Measurements from ENCODE around the gene SHANK3.

GRCh38 chr22:50626314-50626849 is 46.2 kb upstream of the SHANK3 start:
- no peak for TF ChIP-seq MXI1 (IDR thresholded peaks at IDR 0.05; ENCODE audit: borderline replicate concordance, low read depth, low read length)
- TF ChIP-seq, protein P1, sequence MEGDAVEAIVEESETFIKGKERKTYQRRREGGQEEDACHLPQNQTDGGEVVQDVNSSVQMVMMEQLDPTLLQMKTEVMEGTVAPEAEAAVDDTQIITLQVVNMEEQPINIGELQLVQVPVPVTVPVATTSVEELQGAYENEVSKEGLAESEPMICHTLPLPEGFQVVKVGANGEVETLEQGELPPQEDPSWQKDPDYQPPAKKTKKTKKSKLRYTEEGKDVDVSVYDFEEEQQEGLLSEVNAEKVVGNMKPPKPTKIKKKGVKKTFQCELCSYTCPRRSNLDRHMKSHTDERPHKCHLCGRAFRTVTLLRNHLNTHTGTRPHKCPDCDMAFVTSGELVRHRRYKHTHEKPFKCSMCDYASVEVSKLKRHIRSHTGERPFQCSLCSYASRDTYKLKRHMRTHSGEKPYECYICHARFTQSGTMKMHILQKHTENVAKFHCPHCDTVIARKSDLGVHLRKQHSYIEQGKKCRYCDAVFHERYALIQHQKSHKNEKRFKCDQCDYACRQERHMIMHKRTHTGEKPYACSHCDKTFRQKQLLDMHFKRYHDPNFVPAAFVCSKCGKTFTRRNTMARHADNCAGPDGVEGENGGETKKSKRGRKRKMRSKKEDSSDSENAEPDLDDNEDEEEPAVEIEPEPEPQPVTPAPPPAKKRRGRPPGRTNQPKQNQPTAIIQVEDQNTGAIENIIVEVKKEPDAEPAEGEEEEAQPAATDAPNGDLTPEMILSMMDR (conservative IDR thresholded peaks at IDR 0.05; ENCODE audit: low read depth, low read length), result no peak
- TF ChIP-seq RFX5 (IDR thresholded peaks at IDR 0.05; ENCODE audit: low read depth, low read length), result no peak
- no peak for TF ChIP-seq RCOR1 (IDR thresholded peaks at IDR 0.05; ENCODE audit: insufficient replicate concordance, low read length)
- TF ChIP-seq POLR2A (IDR thresholded peaks at IDR 0.05; ENCODE audit: low read depth, low read length), result no peak
- TF ChIP-seq, protein P2, sequence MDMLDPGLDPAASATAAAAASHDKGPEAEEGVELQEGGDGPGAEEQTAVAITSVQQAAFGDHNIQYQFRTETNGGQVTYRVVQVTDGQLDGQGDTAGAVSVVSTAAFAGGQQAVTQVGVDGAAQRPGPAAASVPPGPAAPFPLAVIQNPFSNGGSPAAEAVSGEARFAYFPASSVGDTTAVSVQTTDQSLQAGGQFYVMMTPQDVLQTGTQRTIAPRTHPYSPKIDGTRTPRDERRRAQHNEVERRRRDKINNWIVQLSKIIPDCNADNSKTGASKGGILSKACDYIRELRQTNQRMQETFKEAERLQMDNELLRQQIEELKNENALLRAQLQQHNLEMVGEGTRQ (IDR thresholded peaks at IDR 0.05; ENCODE audit: low read depth, low read length), result no peak
- no peak for TF ChIP-seq RAD21 (IDR thresholded peaks at IDR 0.05; ENCODE audit: low read length)
- no peak for TF ChIP-seq CEBPB (IDR thresholded peaks at IDR 0.05; ENCODE audit: low read depth, low read length)
- no peak for TF ChIP-seq NFE2L2 (IDR thresholded peaks at IDR 0.05; ENCODE audit: low read depth, low read length)

All from IMR-90 (cell line).